Suprapubic skin (tissue), 4 donors: ENCODE measurements around the gene VANGL2. TPM values are rescaled to one million over a fixed set of nuclear protein-coding genes. Genes with fewer than 3 reads are reported as not detected.

Experiments used
- DNase-seq, 2 donors: peaks; one replicate each; pipeline ENCODE4 v3.0.0-alpha.2; 2019; ENCODE audit warnings: low spot score in 2 of 2
- H3K27ac ChIP-seq: fragments of 200-600 bp; sonication (generic); one replicate; pipeline ENCODE4 v1.5.1; 2019
- H3K27me3 ChIP-seq: fragments of 200-600 bp; sonication (generic); one replicate; pipeline ENCODE4 v1.5.1; 2019
- H3K36me3 ChIP-seq: fragments of 200-600 bp; sonication (generic); one replicate; pipeline ENCODE4 v1.5.1; 2019
- H3K4me1 ChIP-seq: fragments of 200-600 bp; sonication (generic); one replicate; pipeline ENCODE4 v1.5.1; 2019
- H3K4me3 ChIP-seq: fragments of 200-600 bp; sonication (generic); one replicate; pipeline ENCODE4 v1.5.1; 2019; ENCODE audit warnings: mild to moderate bottlenecking
- H3K9me3 ChIP-seq: fragments of 200-600 bp; sonication (generic); one replicate; pipeline ENCODE4 v1.5.1; 2019
- CTCF ChIP-seq, 2 donors: fragments of 200-600 bp in 1 of 2; fragments of 450-650 bp in 1 of 2; sonication (generic) in 1 of 2; IDR thresholded peaks; one replicate each; pipeline ENCODE4 v1.5.1; 2016 to 2019; ENCODE audit warnings: antibody characterized with exemption in 2 of 2, mild to moderate bottlenecking in 1 of 2, moderate library complexity in 1 of 2
- EP300 ChIP-seq: sonication (generic); formaldehyde crosslinking; IDR thresholded peaks from one replicate; pipeline ENCODE4 v1.6.1; 2017; ENCODE audit warnings: antibody characterized with exemption
- POLR2A ChIP-seq, 2 donors: fragments of 450-650 bp; IDR thresholded peaks; one replicate each; pipeline ENCODE4 v1.6.1; 2017; ENCODE audit warnings: antibody characterized with exemption in 2 of 2, mild to moderate bottlenecking in 2 of 2, moderate library complexity in 2 of 2
- POLR2AphosphoS5 ChIP-seq, 3 donors: sonication (generic); formaldehyde crosslinking; IDR thresholded peaks; one replicate each; pipeline ENCODE4 v1.6.1; 2017; ENCODE audit warnings: antibody characterized with exemption in 3 of 3
- WGBS: methylation state at CpG from one replicate; pipeline ENCODE4 v1.1.5; 2018; 5-methylcytosine and 5-hydroxymethylcytosine counted together
- total RNA-seq, 4 donors: library from RNA; depleted of rRNA; stranded (reverse); fragments of >200 nt; gene quantifications; one replicate each; pipeline ENCODE4 v1.1.0, GENCODE V29; 2016

Gene VANGL2
- total RNA-seq, 4 donors from 2014 or later: 18.7 to 39.7 (median 28.1) TPM

- Histone ChIP-seq H3K27ac (no peak overlapping the region), H3K9me3 (no peaks in the 10 kb centered on the region), H3K4me1 (peaks cover 2% of the 10 kb centered on the region), H3K27me3 (no peaks in the 10 kb centered on the region), H3K4me3 (no peak overlapping the region), H3K36me3 (peaks cover 69% of the 10 kb centered on the region)
- 93% methylated on average over 7 of the region's 7 CpGs for WGBS
- TF ChIP-seq CTCF (IDR thresholded peaks at IDR 0.05): no peak
- TF ChIP-seq POLR2A (IDR thresholded peaks at IDR 0.05): no peak
- TF ChIP-seq EP300: no peak
- TF ChIP-seq POLR2AphosphoS5 (IDR thresholded peaks at IDR 0.05): no peak
- no peak for DNase-seq
Measured at GRCh38 chr1:160420881-160421842, 20.8 kb downstream of the VANGL2 start.

GRCh38 chr1:160421881-160422280 is 21.5 kb downstream of the VANGL2 start:
- no peak for TF ChIP-seq CTCF (IDR thresholded peaks at IDR 0.05)
- no peaks in the 10 kb centered on the region for H3K27me3 ChIP-seq
- H3K9me3 ChIP-seq: no peaks in the 10 kb centered on the region
- no peak overlapping the region for H3K27ac ChIP-seq
- WGBS: 86% methylated on average over 5 of the region's 5 CpGs
- no peak for DNase-seq
- no peaks in the 10 kb centered on the region for H3K4me1 ChIP-seq
- no peak overlapping the region for H3K4me3 ChIP-seq
- H3K36me3 ChIP-seq: peaks cover 75% of the 10 kb centered on the region

GRCh38 chr1:160423966-160424365 is 23.6 kb downstream of the VANGL2 start:
- no peaks in the 10 kb centered on the region for H3K27me3 ChIP-seq
- H3K4me3 ChIP-seq: no peak overlapping the region
- peaks cover 69% of the 10 kb centered on the region for H3K36me3 ChIP-seq
- TF ChIP-seq EP300 (no peak), CTCF (IDR thresholded peaks at IDR 0.05) (no peak), POLR2A (IDR thresholded peaks at IDR 0.05) (no peak), POLR2AphosphoS5 (IDR thresholded peaks at IDR 0.05) (no peak)
- peaks cover 4% of the 10 kb centered on the region for H3K4me1 ChIP-seq
- WGBS: 98% methylated on average over 3 of the region's 7 CpGs
- no peak for DNase-seq
- H3K9me3 ChIP-seq: no peaks in the 10 kb centered on the region
- H3K27ac ChIP-seq: no peak overlapping the region

- 92% methylated on average over 5 of the region's 5 CpGs for WGBS
- DNase-seq: no peak
- no peaks in the 10 kb centered on the region for H3K27me3 ChIP-seq
- no peak overlapping the region for H3K27ac ChIP-seq
- H3K9me3 ChIP-seq: no peaks in the 10 kb centered on the region
- TF ChIP-seq POLR2AphosphoS5 (IDR thresholded peaks at IDR 0.05): no peak
- no peak for TF ChIP-seq CTCF (IDR thresholded peaks at IDR 0.05)
- TF ChIP-seq POLR2A (IDR thresholded peaks at IDR 0.05): no peak
- no peak for TF ChIP-seq EP300
- H3K36me3 ChIP-seq: peaks cover 55% of the 10 kb centered on the region
- no peak overlapping the region for H3K4me3 ChIP-seq
- H3K4me1 ChIP-seq: peaks cover 8% of the 10 kb centered on the region
Measured at GRCh38 chr1:160425847-160426246, 25.5 kb downstream of the VANGL2 start.

GRCh38 chr1:160427625-160428024 is 27.3 kb downstream of the VANGL2 start:
- H3K27me3 ChIP-seq: no peaks in the 10 kb centered on the region
- peaks cover 8% of the 10 kb centered on the region for H3K4me1 ChIP-seq
- H3K27ac ChIP-seq: no peak overlapping the region
- H3K9me3 ChIP-seq: no peaks in the 10 kb centered on the region
- 86% methylated on average over 7 of the region's 7 CpGs for WGBS
- no peak for TF ChIP-seq CTCF (IDR thresholded peaks at IDR 0.05)
- no peak for TF ChIP-seq POLR2A (IDR thresholded peaks at IDR 0.05)
- no peak for TF ChIP-seq EP300
- TF ChIP-seq POLR2AphosphoS5 (IDR thresholded peaks at IDR 0.05): no peak
- H3K36me3 ChIP-seq: peaks cover 46% of the 10 kb centered on the region
- no peak for DNase-seq
- H3K4me3 ChIP-seq: no peak overlapping the region
